GM23248 (cell line): ENCODE results near the gene PWWP2A.

Source experiments
- EZH2 ChIP-seq: fragments of 200-600 bp; sonication (generic); IDR thresholded peaks from 2 replicates; pipeline ENCODE4 v1.6.1; 2018; ENCODE audit warnings: antibody characterized with exemption, mild to moderate bottlenecking; ENCODE audit not compliant: insufficient read depth, poor library complexity, severe bottlenecking
- EZH2phosphoT487 ChIP-seq: fragments of 200-600 bp; sonication (generic); IDR thresholded peaks from 2 replicates; pipeline ENCODE4 v1.6.1; 2018; ENCODE audit warnings: antibody characterized with exemption, moderate library complexity, mild to moderate bottlenecking, low read depth; ENCODE audit not compliant: insufficient read depth

GRCh38 chr5:160079753-160080152, 39.5 kb downstream of the PWWP2A start:
- TF ChIP-seq EZH2, result no peak
- no peak for TF ChIP-seq EZH2phosphoT487
